Measurements from ENCODE around the gene ZSWIM8.
A peak's percentile ranks its signal among the peaks of the same experiment; 100 is the strongest.
"Not testable (repeated sequence)": the region's sequence is repeated elsewhere in the genome, so short reads cannot be mapped to it uniquely, and the experiment has no call there.

The ZSWIM8 gene

GRCh38 chr10:73785721-73786511 lies 510 bp downstream of the ZSWIM8 start:
- Histone ChIP-seq H3K18ac (ENCODE audit: low read length) (peak overlapping the region; percentile 93), H3K27me3 (ENCODE audit: insufficient read depth, low read length) (no peaks in the 10 kb centered on the region), H3K14ac (ENCODE audit: low read length) (peak overlapping the region; percentile 89), H2BK120ac (ENCODE audit: insufficient read depth, low read length, poor library complexity) (peak overlapping the region; percentile 77), H4K8ac (ENCODE audit: low read depth, low read length) (peak overlapping the region; percentile 79), H3K79me1 (ENCODE audit: low read length) (peaks cover 13% of the 10 kb centered on the region), H3K4me2 (ENCODE audit: low read length) (peak overlapping the region; percentile 77), H2AK5ac (ENCODE audit: low read length) (peak overlapping the region; percentile 60), H2BK5ac (ENCODE audit: low read depth, low read length, poor library complexity) (no peak overlapping the region), H3K27ac (ENCODE audit: low read depth, low read length) (peak overlapping the region; percentile 70), H3K23ac (ENCODE audit: low read length) (no peak overlapping the region), H2AFZ (ENCODE audit: insufficient read depth, low read length, poor library complexity) (peak overlapping the region; percentile 45), H4K12ac (ENCODE audit: low read depth, low read length) (peak overlapping the region; percentile 19), H4K91ac (ENCODE audit: low read depth, low read length) (peak overlapping the region; percentile 86), H3K4ac (ENCODE audit: low read depth, low read length) (peak overlapping the region; percentile 77), H3K4me3 (ENCODE audit: low read depth, low read length) (peak overlapping the region; percentile 84), H2BK12ac (ENCODE audit: low read length) (no peak overlapping the region), H3K9me3 (ENCODE audit: insufficient read depth, low read depth, low read length) (no peaks in the 10 kb centered on the region), H3K9ac (ENCODE audit: low read length) (peak overlapping the region; percentile 73), H3K79me2 (ENCODE audit: control insufficient read depth, insufficient read depth, low read length, poor library complexity) (peaks cover 20% of the 10 kb centered on the region), H3K4me1 (ENCODE audit: control insufficient read depth in 1 of 2, insufficient read depth in 2 of 2, low read length in 2 of 2) (peaks cover 4% of the 10 kb centered on the region in 2 experiments), H3K36me3 (ENCODE audit: control insufficient read depth in 1 of 2, insufficient read depth in 2 of 2, low read length in 2 of 2) (peaks cover 22% of the 10 kb centered on the region in 2 experiments)
- WGBS (ENCODE audit: extremely low coverage, insufficient coverage, insufficient read length), result no CpG with 5 or more reads among the region's 54 CpGs
- DNase-seq, result peak in 1 of 2 donors; percentile 46

GRCh38 chr10:73786512-73786885 lies 1.1 kb downstream of the ZSWIM8 start:
- H3K79me2 ChIP-seq (ENCODE audit: control insufficient read depth, insufficient read depth, low read length, poor library complexity), result peaks cover 17% of the 10 kb centered on the region
- peaks cover 28% of the 10 kb centered on the region in 2 experiments for H3K36me3 ChIP-seq (ENCODE audit: control insufficient read depth in 1 of 2, insufficient read depth in 2 of 2, low read length in 2 of 2)
- no peak overlapping the region for H3K14ac ChIP-seq (ENCODE audit: low read length)
- peaks cover 13% of the 10 kb centered on the region for H3K79me1 ChIP-seq (ENCODE audit: low read length)
- no peaks in the 10 kb centered on the region for H3K9me3 ChIP-seq (ENCODE audit: insufficient read depth, low read depth, low read length)
- H2BK5ac ChIP-seq (ENCODE audit: low read depth, low read length, poor library complexity), result no peak overlapping the region
- peak overlapping the region; percentile 84 for H3K4me3 ChIP-seq (ENCODE audit: low read depth, low read length)
- no peak overlapping the region for H3K27ac ChIP-seq (ENCODE audit: low read depth, low read length)
- H3K27me3 ChIP-seq (ENCODE audit: insufficient read depth, low read length), result no peaks in the 10 kb centered on the region
- no peak for DNase-seq
- no peak overlapping the region for H2BK120ac ChIP-seq (ENCODE audit: insufficient read depth, low read length, poor library complexity)
- no peak overlapping the region for H2AK5ac ChIP-seq (ENCODE audit: low read length)
- H3K4ac ChIP-seq (ENCODE audit: low read depth, low read length), result peak overlapping the region; percentile 77
- no peak overlapping the region for H3K18ac ChIP-seq (ENCODE audit: low read length)
- no CpG with 5 or more reads among the region's 2 CpGs for WGBS (ENCODE audit: extremely low coverage, insufficient coverage, insufficient read length)
- peak overlapping the region; percentile 77 for H3K4me2 ChIP-seq (ENCODE audit: low read length)
- H2AFZ ChIP-seq (ENCODE audit: insufficient read depth, low read length, poor library complexity), result no peak overlapping the region
- H3K4me1 ChIP-seq (ENCODE audit: control insufficient read depth in 1 of 2, insufficient read depth in 2 of 2, low read length in 2 of 2), result peaks cover 4% of the 10 kb centered on the region in 2 experiments
- H3K23ac ChIP-seq (ENCODE audit: low read length), result no peak overlapping the region
- H3K9ac ChIP-seq (ENCODE audit: low read length), result no peak overlapping the region
- no peak overlapping the region for H4K12ac ChIP-seq (ENCODE audit: low read depth, low read length)
- no peak overlapping the region for H4K8ac ChIP-seq (ENCODE audit: low read depth, low read length)
- H2BK12ac ChIP-seq (ENCODE audit: low read length), result no peak overlapping the region
- H4K91ac ChIP-seq (ENCODE audit: low read depth, low read length), result no peak overlapping the region

GRCh38 chr10:73787031-73787800 lies 1.8 kb downstream of the ZSWIM8 start:
- not testable (repeated sequence) for H2BK5ac ChIP-seq (ENCODE audit: low read depth, low read length, poor library complexity); H2BK12ac ChIP-seq (ENCODE audit: low read length); H4K12ac ChIP-seq (ENCODE audit: low read depth, low read length); H3K4me2 ChIP-seq (ENCODE audit: low read length); H3K14ac ChIP-seq (ENCODE audit: low read length); H2AK5ac ChIP-seq (ENCODE audit: low read length); H3K4me1 ChIP-seq (ENCODE audit: control insufficient read depth in 1 of 2, insufficient read depth in 2 of 2, low read length in 2 of 2); H3K9me3 ChIP-seq (ENCODE audit: insufficient read depth, low read depth, low read length); H3K4me3 ChIP-seq (ENCODE audit: low read depth, low read length); H3K79me1 ChIP-seq (ENCODE audit: low read length); H3K18ac ChIP-seq (ENCODE audit: low read length); H3K27ac ChIP-seq (ENCODE audit: low read depth, low read length); H3K9ac ChIP-seq (ENCODE audit: low read length); H2BK120ac ChIP-seq (ENCODE audit: insufficient read depth, low read length, poor library complexity); H4K8ac ChIP-seq (ENCODE audit: low read depth, low read length); H2AFZ ChIP-seq (ENCODE audit: insufficient read depth, low read length, poor library complexity); H3K27me3 ChIP-seq (ENCODE audit: insufficient read depth, low read length); H3K23ac ChIP-seq (ENCODE audit: low read length); H4K91ac ChIP-seq (ENCODE audit: low read depth, low read length); DNase-seq
- Histone ChIP-seq H3K36me3 (ENCODE audit: control insufficient read depth in 1 of 2, insufficient read depth in 2 of 2, low read length in 2 of 2) (peaks cover 35% of the 10 kb centered on the region in 2 experiments), H3K4ac (ENCODE audit: low read depth, low read length) (peak overlapping the region; percentile 72), H3K79me2 (ENCODE audit: control insufficient read depth, insufficient read depth, low read length, poor library complexity) (peaks cover 11% of the 10 kb centered on the region)
- WGBS (ENCODE audit: extremely low coverage, insufficient coverage, insufficient read length), result no CpG with 5 or more reads among the region's 21 CpGs

- Histone ChIP-seq H3K18ac (ENCODE audit: low read length) (no peak overlapping the region), H3K36me3 (ENCODE audit: control insufficient read depth in 1 of 2, insufficient read depth in 2 of 2, low read length in 2 of 2) (peaks cover 53% of the 10 kb centered on the region in 2 experiments), H2BK12ac (ENCODE audit: low read length) (no peak overlapping the region), H3K9ac (ENCODE audit: low read length) (no peak overlapping the region), H4K91ac (ENCODE audit: low read depth, low read length) (no peak overlapping the region), H3K4ac (ENCODE audit: low read depth, low read length) (no peak overlapping the region), H3K27ac (ENCODE audit: low read depth, low read length) (no peak overlapping the region), H3K23ac (ENCODE audit: low read length) (no peak overlapping the region), H2BK5ac (ENCODE audit: low read depth, low read length, poor library complexity) (no peak overlapping the region), H2AFZ (ENCODE audit: insufficient read depth, low read length, poor library complexity) (no peak overlapping the region), H3K4me1 (ENCODE audit: control insufficient read depth in 1 of 2, insufficient read depth in 2 of 2, low read length in 2 of 2) (peaks cover 4% of the 10 kb centered on the region in 2 experiments), H2AK5ac (ENCODE audit: low read length) (no peak overlapping the region), H3K4me3 (ENCODE audit: low read depth, low read length) (peak overlapping the region; percentile 31), H2BK120ac (ENCODE audit: insufficient read depth, low read length, poor library complexity) (no peak overlapping the region), H3K27me3 (ENCODE audit: insufficient read depth, low read length) (no peaks in the 10 kb centered on the region), H3K9me3 (ENCODE audit: insufficient read depth, low read depth, low read length) (no peaks in the 10 kb centered on the region), H3K14ac (ENCODE audit: low read length) (no peak overlapping the region), H3K4me2 (ENCODE audit: low read length) (no peak overlapping the region), H4K8ac (ENCODE audit: low read depth, low read length) (no peak overlapping the region), H3K79me1 (ENCODE audit: low read length) (peaks cover 6% of the 10 kb centered on the region), H4K12ac (ENCODE audit: low read depth, low read length) (no peak overlapping the region), H3K79me2 (ENCODE audit: control insufficient read depth, insufficient read depth, low read length, poor library complexity) (peaks cover 9% of the 10 kb centered on the region)
- WGBS (ENCODE audit: extremely low coverage, insufficient coverage, insufficient read length), result no CpG with 5 or more reads among the region's 17 CpGs
- DNase-seq, result peak in 1 of 2 donors; percentile 24
Observed at GRCh38 chr10:73788864-73789658, 3.7 kb downstream of the ZSWIM8 start.

All from trophoblast cell (in vitro differentiated cells and primary cell).